HepG2 (cell line): ENCODE measurements around the gene MYLK2. TPM values are rescaled to one million over a fixed set of nuclear protein-coding genes. Genes with fewer than 3 reads are reported as not detected.

Experiments
- CBX2 ChIP-seq, 2 experiments: fragments of 200-600 bp in 1 of 2; sonication (generic); formaldehyde crosslinking in 1 of 2; IDR thresholded peaks; 2 replicates each; pipeline versions ENCODE4 v1.7.0 to v1.8.1; 2018 to 2022; ENCODE audit warnings: low read depth in 2 of 2, low read length in 1 of 2, mild to moderate bottlenecking in 1 of 2, missing genetic modification reagents in 1 of 2
- HNRNPH1 ChIP-seq: fragments of 200-400 bp; formaldehyde crosslinking; optimal IDR thresholded peaks from 2 replicates; pipeline ENCODE3; 2017; ENCODE audit warnings: mild to moderate bottlenecking, low read depth, low read length
- LCORL ChIP-seq, 2 experiments: fragments of 450-650 bp in 1 of 2; sonication (generic) in 1 of 2; formaldehyde crosslinking in 1 of 2; IDR thresholded peaks; 2 replicates each; pipeline versions ENCODE4 v1.5.0 to v1.6.1; 2017 to 2020; ENCODE audit warnings: antibody characterized with exemption in 1 of 2, missing genetic modification reagents in 1 of 2
- NONO ChIP-seq, 2 experiments: fragments of 450-650 bp in 1 of 2; sonication (generic) in 1 of 2; formaldehyde crosslinking in 1 of 2; IDR thresholded peaks in 1 of 2; conservative IDR thresholded peaks in 1 of 2; 2 replicates each; pipeline versions ENCODE4 v1.6.1 to v1.8.0; 2017 to 2022; ENCODE audit warnings: mild to moderate bottlenecking in 1 of 2, missing genetic modification reagents in 1 of 2, moderate library complexity in 1 of 2
- NR0B2 ChIP-seq: sonication (generic); formaldehyde crosslinking; IDR thresholded peaks from 2 replicates; pipeline ENCODE4 v1.4.0; 2020; ENCODE audit warnings: mild to moderate bottlenecking, missing genetic modification reagents
- PAXIP1 ChIP-seq: sonication (generic); formaldehyde crosslinking; conservative IDR thresholded peaks from 2 replicates; pipeline ENCODE4 v1.4.0; 2020; ENCODE audit warnings: mild to moderate bottlenecking, missing genetic modification reagents, moderate library complexity
- USF2 ChIP-seq, 2 experiments: sonication (generic) in 1 of 2; formaldehyde crosslinking in 1 of 2; IDR thresholded peaks; 2 replicates each; pipeline versions ENCODE4 v1.5.1 to v1.6.1; 2011 to 2020; ENCODE audit warnings: borderline replicate concordance in 1 of 2, low read depth in 1 of 2, low read length in 1 of 2, mild to moderate bottlenecking in 1 of 2, missing genetic modification reagents in 1 of 2, moderate library complexity in 1 of 2
- ZKSCAN8 ChIP-seq: IDR thresholded peaks from 2 replicates; pipeline ENCODE4 v1.6.1; 2016; ENCODE audit warnings: borderline replicate concordance, missing genetic modification reagents, missing compliant biosample characterization
- ZNF260 ChIP-seq: sonication (generic); formaldehyde crosslinking; IDR thresholded peaks from 2 replicates; pipeline ENCODE4 v1.4.0; 2020; ENCODE audit warnings: missing genetic modification reagents, low read depth, mild to moderate bottlenecking, borderline replicate concordance
- ZNF407 ChIP-seq: sonication (generic); formaldehyde crosslinking; IDR thresholded peaks from one replicate; pipeline ENCODE4 v1.5.1; 2020; ENCODE audit warnings: mild to moderate bottlenecking, missing genetic modification reagents; ENCODE audit errors: not compliant biosample characterization
- polyA plus RNA-seq, 8 experiments: library from polyadenylated mRNA; depleted of rRNA in 3 of 8; stranded (reverse) in 7 of 8; unstranded in 1 of 8; fragments of >200 nt; fragmentation: Illumina TruSeq in 4 of 8; extraction: Trizol in 4 of 8; gene quantifications; 2 replicates each; pipeline versions ENCODE4 v1.2.1 to v1.2.3, GENCODE V29; 2011 to 2016; ENCODE audit warnings: low read depth in 4 of 8, missing spikeins in 1 of 8, mixed read lengths in 1 of 8; ENCODE audit not compliant: insufficient read depth in 1 of 8
- total RNA-seq, 5 experiments: library from RNA; depleted of rRNA; stranded (reverse); fragments of >200 nt; fragmentation: Illumina TruSeq; extraction: Trizol; gene quantifications; 2 replicates each; pipeline ENCODE4 v1.2.3, GENCODE V29; 2016; ENCODE audit warnings: low read depth in 1 of 5

Gene MYLK2
- total and polyA plus RNA-seq, 2 of the 13 experiments (the other 11 are each of a cell fraction or from before 2014, with no cell fraction given), result 0.27 TPM; not detected in 1

- no peak for TF ChIP-seq ZNF260 (CRISPR knock-in tag)
- no peak for TF ChIP-seq NR0B2 (CRISPR knock-in tag)
- no peak for TF ChIP-seq LCORL (IDR thresholded peaks at IDR 0.05)
- no peak for TF ChIP-seq LCORL (CRISPR knock-in tag; IDR thresholded peaks at IDR 0.05)
- peak; percentile 62; the same call in 1 of the 2 replicates for TF ChIP-seq PAXIP1 (CRISPR knock-in tag)
- no peak for TF ChIP-seq CBX2 (IDR thresholded peaks at IDR 0.05; ENCODE audit: low read depth, low read length)
- no peak for TF ChIP-seq CBX2 (CRISPR knock-in tag; IDR thresholded peaks at IDR 0.05; ENCODE audit: low read depth)
- TF ChIP-seq USF2 (IDR thresholded peaks at IDR 0.05; ENCODE audit: low read depth, low read length), result no peak; the same call in 1 of the 2 replicates
- no peak for TF ChIP-seq USF2 (CRISPR knock-in tag; IDR thresholded peaks at IDR 0.05; ENCODE audit: borderline replicate concordance)
- TF ChIP-seq NONO (IDR thresholded peaks at IDR 0.05), result no peak
- TF ChIP-seq NONO (CRISPR knock-in tag; conservative IDR thresholded peaks at IDR 0.05), result no peak
- TF ChIP-seq ZKSCAN8, result no peak
- TF ChIP-seq ZNF407 (CRISPR knock-in tag), result no peak
- no peak for TF ChIP-seq HNRNPH1
Measured at GRCh38 chr20:31835977-31836852, 17.1 kb downstream of the MYLK2 start (continued).
